IMR-90 (cell line): ENCODE results near the gene PTX4. TPM values are rescaled to one million over a fixed set of nuclear protein-coding genes. Genes with fewer than 3 reads are reported as not detected.

ENCODE experiments used
- ATAC-seq: fragments of 200-7000 bp; cut with Tn5 transposase; 2 replicates; pipeline ENCODE4 v1.9.1; 2020; ENCODE audit warnings: low read depth, mild to moderate bottlenecking, moderate library complexity
- BruUV-seq: library from RNA; stranded (reverse); fragments of 400-500 nt; replicated peaks from 2 replicates; lab custom pipeline; 2021; lab: Mats Ljungman, UMichigan
- CTCF ChIA-PET: fragments of 300-600 bp; formaldehyde crosslinking; extraction: SDS; loops from one replicate; lab custom pipeline; 2021; ENCODE audit warnings: antibody characterized with exemption; lab: Yijun Ruan, JAX
- POLR2A ChIA-PET: fragments of 300-600 bp; sonication (Branson Sonifier 250); formaldehyde crosslinking; loops from one replicate; lab custom pipeline; 2022; ENCODE audit warnings: antibody characterized with exemption; ENCODE audit not compliant: unreplicated experiment; lab: Charles Lee
- DNase-seq: peaks from one replicate; pipeline ENCODE4 v3.0.0; 2013
- H2AFZ ChIP-seq: replicated peaks from 2 replicates; pipeline ENCODE3; 2013; ENCODE audit warnings: low read length, mild to moderate bottlenecking; ENCODE audit not compliant: poor library complexity
- H2AK5ac ChIP-seq: 2 replicates; pipeline ENCODE4 v1.6.1; 2013; ENCODE audit warnings: low read depth, low read length, inconsistent platforms
- H2AK9ac ChIP-seq: replicated peaks from 2 replicates; pipeline ENCODE3; 2013; ENCODE audit warnings: mild to moderate bottlenecking, low read depth, low read length, moderate library complexity; ENCODE audit not compliant: poor library complexity
- H2BK120ac ChIP-seq: 2 replicates; pipeline ENCODE4 v1.6.1; 2013; ENCODE audit warnings: low read depth, low read length, inconsistent platforms
- H2BK15ac ChIP-seq: 3 replicates; pipeline ENCODE4 v1.6.1; 2013; ENCODE audit warnings: low read depth, low read length, inconsistent platforms
- H2BK20ac ChIP-seq: 2 replicates; pipeline ENCODE4 v1.6.1; 2013; ENCODE audit warnings: low read depth, mild to moderate bottlenecking, inconsistent platforms, low read length, moderate library complexity
- H2BK5ac ChIP-seq: 2 replicates; pipeline ENCODE4 v1.6.1; 2013; ENCODE audit warnings: mild to moderate bottlenecking, low read depth, low read length, inconsistent platforms; ENCODE audit not compliant: poor library complexity, severe bottlenecking
- H3K14ac ChIP-seq: replicated peaks from 2 replicates; pipeline ENCODE4 v1.6.1; 2013; ENCODE audit warnings: low read depth, low read length, inconsistent platforms
- H3K18ac ChIP-seq: 2 replicates; pipeline ENCODE4 v1.6.1; 2013; ENCODE audit warnings: low read depth, low read length, control low read depth
- H3K23ac ChIP-seq: 2 replicates; pipeline ENCODE4 v1.6.1; 2013; ENCODE audit warnings: low read depth, low read length, inconsistent platforms
- H3K27ac ChIP-seq: 2 replicates; pipeline ENCODE4 v1.5.1; 2013; ENCODE audit warnings: mild to moderate bottlenecking, control low read depth, low read length; ENCODE audit not compliant: insufficient read depth
- H3K27me3 ChIP-seq: 2 replicates; pipeline ENCODE4 v1.6.1; 2013; ENCODE audit warnings: low read length; ENCODE audit not compliant: control insufficient read depth, insufficient read depth
- H3K36me3 ChIP-seq: 2 replicates; pipeline ENCODE4 v1.6.1; 2013; ENCODE audit warnings: low read length, mixed read lengths; ENCODE audit not compliant: control insufficient read depth, insufficient read depth
- H3K4ac ChIP-seq: 2 replicates; pipeline ENCODE4 v1.6.1; 2013; ENCODE audit warnings: low read depth, low read length, inconsistent platforms
- H3K4me1 ChIP-seq: 2 replicates; pipeline ENCODE4 v1.6.1; 2013; ENCODE audit warnings: low read length, mixed read lengths; ENCODE audit not compliant: control insufficient read depth, insufficient read depth
- H3K4me2 ChIP-seq: 2 replicates; pipeline ENCODE4 v1.6.1; 2013; ENCODE audit warnings: low read depth, mild to moderate bottlenecking, control low read depth, low read length, moderate library complexity
- H3K4me3 ChIP-seq: 2 replicates; pipeline ENCODE4 v1.5.1; 2013; ENCODE audit warnings: low read depth, mild to moderate bottlenecking, control low read depth, low read length, moderate library complexity; ENCODE audit not compliant: insufficient read depth
- H3K56ac ChIP-seq: 2 replicates; pipeline ENCODE4 v1.6.1; 2013; ENCODE audit warnings: low read length, inconsistent platforms; ENCODE audit not compliant: insufficient read depth; ENCODE audit errors: extremely low read depth
- H3K79me1 ChIP-seq, 2 experiments: 2 replicates each; pipeline ENCODE4 v1.6.1; 2013; ENCODE audit warnings: low read length in 2 of 2, inconsistent platforms in 1 of 2, low read depth in 1 of 2
- H3K9ac ChIP-seq: 2 replicates; pipeline ENCODE4 v1.6.1; 2013; ENCODE audit warnings: low read depth, low read length, control low read depth
- H3K9me1 ChIP-seq: 2 replicates; pipeline ENCODE4 v1.6.1; 2013; ENCODE audit warnings: low read length, inconsistent platforms; ENCODE audit not compliant: insufficient read depth
- H3K9me3 ChIP-seq: 2 replicates; pipeline ENCODE4 v1.6.1; 2013; ENCODE audit warnings: low read length; ENCODE audit not compliant: control insufficient read depth, insufficient read depth
- H4K20me1 ChIP-seq: 2 replicates; pipeline ENCODE4 v1.6.1; 2013; ENCODE audit warnings: low read length, inconsistent platforms; ENCODE audit not compliant: insufficient read depth
- H4K5ac ChIP-seq: 2 replicates; pipeline ENCODE4 v1.6.1; 2013; ENCODE audit warnings: mild to moderate bottlenecking, low read depth, low read length, control low read depth
- H4K8ac ChIP-seq, 2 experiments: 2 replicates each; pipeline ENCODE4 v1.6.1; 2013; ENCODE audit warnings: low read depth in 2 of 2, low read length in 2 of 2, control low read depth in 1 of 2, inconsistent platforms in 1 of 2
- H4K91ac ChIP-seq: 2 replicates; pipeline ENCODE4 v1.6.1; 2013; ENCODE audit warnings: low read depth, low read length, inconsistent platforms; ENCODE audit not compliant: insufficient read depth
- BHLHE40 ChIP-seq: fragments of 150-350 bp; IDR thresholded peaks from 2 replicates; pipeline ENCODE4 v1.6.1; 2016; ENCODE audit warnings: mild to moderate bottlenecking, low read depth, low read length
- MAZ ChIP-seq: IDR thresholded peaks from 2 replicates; pipeline ENCODE4 v1.6.1; 2012; ENCODE audit warnings: low read depth, mild to moderate bottlenecking, low read length, improper control_type of control experiment, moderate library complexity, borderline replicate concordance
- MXI1 ChIP-seq: IDR thresholded peaks from 2 replicates; pipeline ENCODE4 v1.6.1; 2012; ENCODE audit warnings: low read depth, mild to moderate bottlenecking, low read length, moderate library complexity, borderline replicate concordance
- NFE2L2 ChIP-seq: fragments of 150-350 bp; IDR thresholded peaks from 2 replicates; pipeline ENCODE4 v1.6.1; 2016; ENCODE audit warnings: low read depth, mild to moderate bottlenecking, low read length
- RAD21 ChIP-seq: IDR thresholded peaks from 2 replicates; pipeline ENCODE4 v1.6.1; 2012; ENCODE audit warnings: low read length, improper control_type of control experiment
- RFX5 ChIP-seq: IDR thresholded peaks from 2 replicates; pipeline ENCODE4 v1.8.0; 2012; ENCODE audit warnings: low read depth, mild to moderate bottlenecking, low read length, moderate library complexity
- WGBS, 2 experiments: methylation state at CpG; one replicate each; pipeline versions ENCODE4 v1.1.5 to v1.1.7; 2013; ENCODE audit warnings: missing lambda C conversion rate in 2 of 2; ENCODE audit not compliant: insufficient read length in 1 of 2; ENCODE audit errors: extremely low coverage in 2 of 2; 5-methylcytosine and 5-hydroxymethylcytosine counted together
- dilution Hi-C: fragments of 300-500 bp; cut with HindIII; formaldehyde crosslinking; loops from one replicate; pipeline ENCODE4 v1.14.3; 2018; ENCODE audit warnings: low sequenced_read_pairs; ENCODE audit not compliant: unreplicated experiment
- in situ Hi-C: fragments of 300-500 bp; cut with MboI; formaldehyde crosslinking; loops from 3 replicates; pipeline ENCODE4 v1.14.3; 2019; ENCODE audit warnings: low sequenced_read_pairs, inconsistent platforms, mixed read lengths
- intact Hi-C: fragments of 100-400 bp; cut with micrococcal nuclease; formaldehyde crosslinking; loops from 2 replicates; pipeline ENCODE4 v1.10.0; 2022
- polyA plus RNA-seq, 3 experiments: library from polyadenylated mRNA; depleted of rRNA; stranded (reverse); fragments of >200 nt; gene quantifications; 2 replicates each; pipeline ENCODE4 v1.2.3, GENCODE V29; 2012; ENCODE audit warnings: low replicate concordance in 1 of 3
- total RNA-seq: library from RNA; depleted of rRNA; stranded (reverse); fragments of >200 nt; gene quantifications from 2 replicates; pipeline ENCODE4 v1.2.3, GENCODE V29; 2012
- TF ChIP-seq, protein P1 (sequence below): conservative IDR thresholded peaks from 2 replicates; pipeline ENCODE4 v1.5.1; 2012; ENCODE audit warnings: mild to moderate bottlenecking, low read depth, low read length, improper control_type of control experiment
- TF ChIP-seq, protein P2 (sequence below): fragments of 150-350 bp; IDR thresholded peaks from 2 replicates; pipeline ENCODE4 v1.6.1; 2016; ENCODE audit warnings: low read depth, mild to moderate bottlenecking, low read length, moderate library complexity, borderline replicate concordance
- TF ChIP-seq, protein P3 (sequence below): fragments of 150-350 bp; IDR thresholded peaks from 2 replicates; pipeline ENCODE4 v1.6.1; 2017; ENCODE audit warnings: mild to moderate bottlenecking, antibody characterized with exemption, low read length, low read depth

Gene PTX4
- total and polyA plus RNA-seq, 2 of the 4 experiments (the other 2 are of a cell fraction) = 0.07 TPM; not detected in 1

DNA sequence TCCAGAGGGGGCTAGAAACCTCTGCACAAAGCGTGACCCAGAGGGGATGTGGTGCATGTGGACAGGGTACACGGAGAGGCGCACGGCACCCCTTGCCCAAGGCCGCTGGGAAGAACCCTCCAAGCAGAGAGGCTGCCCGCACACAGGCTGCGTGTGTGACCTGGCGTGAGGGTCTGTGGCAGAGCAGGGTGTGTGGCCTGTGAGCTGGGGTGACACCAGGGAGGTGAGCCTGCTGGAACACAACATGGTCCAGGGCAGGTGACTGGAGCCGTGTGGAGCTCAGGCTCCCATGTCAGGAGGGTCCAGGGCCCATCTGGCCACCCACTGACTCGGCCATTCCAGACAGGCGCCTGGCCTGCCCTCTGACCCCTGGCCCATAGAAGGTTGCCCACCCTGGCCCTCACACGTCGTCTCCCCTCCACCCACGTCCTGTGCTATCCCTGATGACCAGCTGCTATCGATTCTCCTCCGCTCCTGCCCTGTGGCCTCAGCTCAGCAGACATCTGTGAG lies 29.9 kb upstream of the PTX4 start:
- Histone ChIP-seq H3K27me3 (no peaks in the 10 kb centered on the region), H2BK5ac (no peak overlapping the region), H3K4me2 (no peak overlapping the region), H3K18ac (no peak overlapping the region), H2BK15ac (no peak overlapping the region), H3K36me3 (peaks cover 14% of the 10 kb centered on the region), H4K5ac (no peak overlapping the region), H2AFZ (no peak overlapping the region), H2AK5ac (no peak overlapping the region), H3K9me3 (peaks cover 4% of the 10 kb centered on the region), H2AK9ac (no peak overlapping the region), H2BK20ac (no peak overlapping the region), H3K79me1 (no peaks in the 10 kb centered on the region), H3K56ac (no peak overlapping the region), H3K4ac (no peak overlapping the region), H4K91ac (no peak overlapping the region), H3K14ac (no peak overlapping the region), H3K9ac (no peak overlapping the region), H3K9me1 (no peaks in the 10 kb centered on the region), H3K4me1 (no peaks in the 10 kb centered on the region), H3K27ac (no peak overlapping the region), H2BK120ac (no peak overlapping the region), H3K4me3 (no peak overlapping the region), H4K8ac (no peak overlapping the region), H4K20me1 (no peaks in the 10 kb centered on the region), H3K23ac (no peak overlapping the region)
- in situ Hi-C loops (no loop called here), intact Hi-C loops (no loop called here), dilution Hi-C loops (no loop called here)
- no TSS peak for BruUV-seq
- ATAC-seq (no peak), DNase-seq (no peak)
- TF ChIP-seq RFX5 (no peak), NFE2L2 (no peak), RAD21 (no peak), BHLHE40 (no peak), MAZ (no peak), MXI1 (no peak)
- TF ChIP-seq, protein P1, sequence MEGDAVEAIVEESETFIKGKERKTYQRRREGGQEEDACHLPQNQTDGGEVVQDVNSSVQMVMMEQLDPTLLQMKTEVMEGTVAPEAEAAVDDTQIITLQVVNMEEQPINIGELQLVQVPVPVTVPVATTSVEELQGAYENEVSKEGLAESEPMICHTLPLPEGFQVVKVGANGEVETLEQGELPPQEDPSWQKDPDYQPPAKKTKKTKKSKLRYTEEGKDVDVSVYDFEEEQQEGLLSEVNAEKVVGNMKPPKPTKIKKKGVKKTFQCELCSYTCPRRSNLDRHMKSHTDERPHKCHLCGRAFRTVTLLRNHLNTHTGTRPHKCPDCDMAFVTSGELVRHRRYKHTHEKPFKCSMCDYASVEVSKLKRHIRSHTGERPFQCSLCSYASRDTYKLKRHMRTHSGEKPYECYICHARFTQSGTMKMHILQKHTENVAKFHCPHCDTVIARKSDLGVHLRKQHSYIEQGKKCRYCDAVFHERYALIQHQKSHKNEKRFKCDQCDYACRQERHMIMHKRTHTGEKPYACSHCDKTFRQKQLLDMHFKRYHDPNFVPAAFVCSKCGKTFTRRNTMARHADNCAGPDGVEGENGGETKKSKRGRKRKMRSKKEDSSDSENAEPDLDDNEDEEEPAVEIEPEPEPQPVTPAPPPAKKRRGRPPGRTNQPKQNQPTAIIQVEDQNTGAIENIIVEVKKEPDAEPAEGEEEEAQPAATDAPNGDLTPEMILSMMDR = no peak
- TF ChIP-seq, protein P2, sequence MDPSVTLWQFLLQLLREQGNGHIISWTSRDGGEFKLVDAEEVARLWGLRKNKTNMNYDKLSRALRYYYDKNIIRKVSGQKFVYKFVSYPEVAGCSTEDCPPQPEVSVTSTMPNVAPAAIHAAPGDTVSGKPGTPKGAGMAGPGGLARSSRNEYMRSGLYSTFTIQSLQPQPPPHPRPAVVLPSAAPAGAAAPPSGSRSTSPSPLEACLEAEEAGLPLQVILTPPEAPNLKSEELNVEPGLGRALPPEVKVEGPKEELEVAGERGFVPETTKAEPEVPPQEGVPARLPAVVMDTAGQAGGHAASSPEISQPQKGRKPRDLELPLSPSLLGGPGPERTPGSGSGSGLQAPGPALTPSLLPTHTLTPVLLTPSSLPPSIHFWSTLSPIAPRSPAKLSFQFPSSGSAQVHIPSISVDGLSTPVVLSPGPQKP = no peak
- TF ChIP-seq, protein P3, sequence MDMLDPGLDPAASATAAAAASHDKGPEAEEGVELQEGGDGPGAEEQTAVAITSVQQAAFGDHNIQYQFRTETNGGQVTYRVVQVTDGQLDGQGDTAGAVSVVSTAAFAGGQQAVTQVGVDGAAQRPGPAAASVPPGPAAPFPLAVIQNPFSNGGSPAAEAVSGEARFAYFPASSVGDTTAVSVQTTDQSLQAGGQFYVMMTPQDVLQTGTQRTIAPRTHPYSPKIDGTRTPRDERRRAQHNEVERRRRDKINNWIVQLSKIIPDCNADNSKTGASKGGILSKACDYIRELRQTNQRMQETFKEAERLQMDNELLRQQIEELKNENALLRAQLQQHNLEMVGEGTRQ = no peak
- ChIA-PET CTCF (no interaction called here), POLR2A (no interaction called here)
- 77% methylated on average over 5 of the region's 16 CpGs; no CpG with 5 or more reads in 1 of the 2 experiments for WGBS, 2 experiments
